22Rv1 (cell line): ENCODE results near the gene THADA.

Experiments used
- ZFX ChIP-seq: fragments of 450-650 bp; IDR thresholded peaks from 2 replicates; pipeline ENCODE4 v1.6.1; 2017; ENCODE audit warnings: antibody characterized with exemption, borderline replicate concordance
- TF ChIP-seq, protein P1 (sequence below): fragments of 450-650 bp; IDR thresholded peaks from 2 replicates; pipeline ENCODE4 v1.5.1; 2017; ENCODE audit warnings: mild to moderate bottlenecking

DNA sequence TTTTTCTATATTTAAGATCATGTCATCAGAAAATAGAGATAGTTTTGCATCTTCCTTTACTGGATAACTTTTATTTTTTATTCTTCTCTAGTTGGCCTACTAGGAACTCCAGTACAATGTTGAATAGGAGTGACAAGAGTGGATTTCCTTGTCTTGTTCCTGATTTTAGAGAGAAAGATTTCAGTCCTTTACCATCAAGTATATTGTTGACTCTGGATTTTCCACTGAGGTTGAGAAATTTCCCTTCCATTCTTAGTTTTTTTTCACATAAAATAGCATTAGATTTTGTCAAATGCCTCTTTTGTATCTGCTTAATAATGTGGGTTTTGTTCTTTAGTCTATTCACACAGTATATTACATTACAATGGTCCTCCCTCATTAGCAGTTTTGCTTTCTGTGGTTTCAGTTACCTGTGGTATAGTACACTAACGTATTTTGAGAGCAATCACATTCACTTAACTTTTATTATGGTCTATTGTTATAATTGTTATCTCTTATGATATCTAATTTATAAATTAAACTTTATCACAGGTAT is 105.5 kb downstream of the THADA start:
- TF ChIP-seq, protein P1, sequence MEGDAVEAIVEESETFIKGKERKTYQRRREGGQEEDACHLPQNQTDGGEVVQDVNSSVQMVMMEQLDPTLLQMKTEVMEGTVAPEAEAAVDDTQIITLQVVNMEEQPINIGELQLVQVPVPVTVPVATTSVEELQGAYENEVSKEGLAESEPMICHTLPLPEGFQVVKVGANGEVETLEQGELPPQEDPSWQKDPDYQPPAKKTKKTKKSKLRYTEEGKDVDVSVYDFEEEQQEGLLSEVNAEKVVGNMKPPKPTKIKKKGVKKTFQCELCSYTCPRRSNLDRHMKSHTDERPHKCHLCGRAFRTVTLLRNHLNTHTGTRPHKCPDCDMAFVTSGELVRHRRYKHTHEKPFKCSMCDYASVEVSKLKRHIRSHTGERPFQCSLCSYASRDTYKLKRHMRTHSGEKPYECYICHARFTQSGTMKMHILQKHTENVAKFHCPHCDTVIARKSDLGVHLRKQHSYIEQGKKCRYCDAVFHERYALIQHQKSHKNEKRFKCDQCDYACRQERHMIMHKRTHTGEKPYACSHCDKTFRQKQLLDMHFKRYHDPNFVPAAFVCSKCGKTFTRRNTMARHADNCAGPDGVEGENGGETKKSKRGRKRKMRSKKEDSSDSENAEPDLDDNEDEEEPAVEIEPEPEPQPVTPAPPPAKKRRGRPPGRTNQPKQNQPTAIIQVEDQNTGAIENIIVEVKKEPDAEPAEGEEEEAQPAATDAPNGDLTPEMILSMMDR = no peak
- TF ChIP-seq ZFX = no peak
